Activated T-cell treated with anti-CD3 and anti-CD28 coated beads for 1 hour (primary cell): ENCODE measurements around the gene CLN3.
A peak's percentile ranks its signal among the peaks of the same experiment; 100 is the strongest.
"Not testable (repeated sequence)": the region's sequence is repeated elsewhere in the genome, so short reads cannot be mapped to it uniquely, and the experiment has no call there.

Experiments used
- DNase-seq: peaks from one replicate; pipeline ENCODE4 v3.0.0-alpha.2; 2020; ENCODE audit warnings: low read depth

Gene CLN3

GRCh38 chr16:28494121-28494851 lies 2.4 kb upstream of the CLN3 start, which contains the start of gene APOBR:
APOBR (plus strand) TSS chr16:28494643; CDS start chr16:28494682, 39 bp downstream.
- DNase-seq = peak; percentile 69

- DNase-seq = no peak
Observed at GRCh38 chr16:28492511-28492910, 637 bp upstream of the CLN3 start.

- DNase-seq = peak; percentile 11
Observed at GRCh38 chr16:28491230-28491969, 474 bp downstream of the CLN3 start.

DNA sequence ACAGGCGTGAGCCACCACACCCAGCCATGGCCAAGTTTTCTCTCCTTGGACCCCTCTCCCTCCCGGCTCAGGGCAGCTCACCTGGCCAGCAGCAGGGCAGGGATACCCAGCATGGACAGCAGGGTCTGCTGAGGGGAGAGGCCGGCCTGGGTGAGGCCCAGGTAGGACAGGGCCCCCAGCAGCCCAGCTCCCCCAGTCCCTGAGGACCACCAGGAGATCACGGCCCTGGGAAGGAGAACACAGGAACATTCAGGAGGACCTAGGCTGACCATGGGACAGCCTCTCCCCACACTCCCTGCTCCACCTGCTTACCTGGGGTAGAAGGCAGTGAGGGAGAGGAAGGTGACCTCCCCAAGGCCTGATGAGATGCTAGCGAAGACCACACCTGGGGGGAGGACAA lies 5.6 kb downstream of the CLN3 start:
- no peak for DNase-seq

DNA sequence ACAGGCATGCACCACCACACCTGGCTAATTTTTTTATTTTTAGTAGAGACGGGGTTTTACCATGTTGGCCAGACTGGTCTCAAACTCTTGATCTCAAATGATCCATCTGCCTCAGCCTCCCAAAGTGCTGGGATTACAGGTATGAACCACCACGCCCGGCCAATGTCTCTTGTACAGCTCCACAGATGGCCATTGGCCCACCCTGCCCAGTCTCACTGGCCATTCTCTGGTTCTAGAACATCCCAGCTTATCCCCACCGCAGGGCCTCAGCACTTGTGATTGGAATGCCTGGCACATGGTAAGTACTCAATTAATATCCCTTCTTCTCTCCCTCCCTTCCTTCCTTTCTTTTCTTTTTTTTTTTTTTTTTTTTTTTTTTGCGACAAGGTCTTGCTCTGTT lies 8.5 kb downstream of the CLN3 start:
- not testable (repeated sequence) for DNase-seq

DNA sequence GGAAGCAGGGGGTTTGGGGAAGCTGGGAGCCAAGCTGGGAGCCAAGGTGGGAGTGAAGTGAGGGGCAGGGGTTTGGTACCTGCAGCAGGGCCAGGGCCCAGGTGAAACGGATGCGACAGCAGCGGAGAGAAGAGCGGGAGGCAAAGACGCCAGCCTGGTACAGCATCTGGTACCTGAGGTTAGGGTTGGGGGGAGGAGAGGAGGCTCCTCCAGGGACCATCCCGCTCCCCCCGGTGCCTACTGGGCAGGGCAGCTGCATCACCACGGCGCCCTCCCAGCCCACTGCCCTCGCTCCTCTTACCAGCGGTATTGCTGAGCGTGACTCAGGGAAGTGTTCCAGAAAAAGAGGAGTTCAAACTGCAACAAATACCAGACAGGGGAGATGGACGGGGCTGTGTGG lies 9.8 kb downstream of the CLN3 start:
- no peak for DNase-seq

GRCh38 chr16:28478506-28479180 lies 13.2 kb downstream of the CLN3 start:
- DNase-seq = no peak

GRCh38 chr16:28477311-28477920 lies 14.5 kb downstream of the CLN3 start:
- DNase-seq = no peak

GRCh38 chr16:28475221-28475620 lies 16.7 kb downstream of the CLN3 start:
- DNase-seq = no peak

GRCh38 chr16:28473714-28474265 lies 18.1 kb downstream of the CLN3 start:
- no peak for DNase-seq

- not testable (repeated sequence) for DNase-seq
Observed at GRCh38 chr16:28447081-28447480, 44.8 kb downstream of the CLN3 start.

DNA sequence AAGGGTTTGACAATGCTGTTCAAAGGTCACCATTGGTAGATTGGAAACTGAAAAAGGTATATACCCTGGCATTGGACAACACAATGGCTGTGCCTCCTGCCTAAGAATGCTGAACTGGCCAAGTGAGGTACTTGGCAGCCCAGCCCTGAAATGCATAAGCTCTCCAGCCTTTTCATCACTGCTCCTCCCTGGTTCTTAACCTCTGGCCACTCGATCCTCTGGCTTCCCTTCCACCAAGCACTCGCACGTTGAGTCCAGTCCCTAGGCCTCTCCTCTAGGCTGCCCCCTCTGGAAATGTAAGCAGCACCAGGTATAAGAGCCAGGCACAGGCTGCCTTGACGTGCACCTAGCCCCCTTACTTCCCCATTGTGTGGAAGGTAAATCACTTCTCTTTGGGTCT lies 45.5 kb downstream of the CLN3 start:
- DNase-seq = not testable (repeated sequence)

DNA sequence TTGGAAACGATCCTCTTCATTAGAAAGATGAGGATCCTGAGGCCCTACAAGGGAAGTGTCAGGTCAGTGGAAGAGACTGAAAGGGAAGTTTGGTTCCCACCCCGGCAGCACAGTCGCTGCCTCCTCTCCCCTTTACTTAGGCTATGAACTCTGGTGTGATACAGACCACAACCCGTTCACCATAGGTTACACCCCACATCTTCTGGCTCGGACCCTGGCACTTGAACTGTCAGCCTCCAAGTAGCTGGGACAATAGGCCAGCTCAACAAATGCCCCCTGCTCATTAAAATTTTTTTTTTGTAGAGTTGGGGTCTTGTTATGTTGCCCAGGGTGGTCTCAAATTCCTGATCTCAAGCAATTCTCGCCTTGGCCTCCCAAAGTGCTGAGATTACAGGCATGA lies 47.9 kb downstream of the CLN3 start:
- not testable (repeated sequence) for DNase-seq

GRCh38 chr16:28438899-28439298 lies 53.0 kb downstream of the CLN3 start:
- not testable (repeated sequence) for DNase-seq

DNA sequence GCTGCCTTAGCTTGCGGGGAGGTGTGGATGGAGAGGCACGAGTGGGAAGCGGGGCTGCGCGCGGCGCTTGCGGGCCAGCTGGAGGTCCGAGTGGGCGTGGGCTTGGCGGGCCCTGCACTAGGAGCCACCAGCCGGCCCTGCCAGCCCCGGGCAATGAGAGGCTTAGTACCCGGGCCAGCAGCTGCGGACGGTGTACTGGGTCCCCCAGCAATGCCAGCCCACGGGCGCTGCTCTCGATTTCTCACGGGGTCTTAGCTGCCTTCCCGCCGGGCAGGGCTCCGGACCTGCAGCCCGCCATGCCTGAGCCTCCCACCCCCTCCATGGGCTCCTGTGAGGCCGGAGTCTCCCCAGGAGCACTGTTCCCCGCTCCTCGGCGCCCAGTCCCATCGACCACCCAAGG lies 56.5 kb downstream of the CLN3 start:
- not testable (repeated sequence) for DNase-seq
